Measurements from ENCODE around the gene ABCB10. TPM values are rescaled to one million over a fixed set of nuclear protein-coding genes. Genes with fewer than 3 reads are reported as not detected.
"Not testable (repeated sequence)": the region's sequence is repeated elsewhere in the genome, so short reads cannot be mapped to it uniquely, and the experiment has no call there.

ABCB10 gene
- polyA plus RNA-seq, 1 donor: 13.6 TPM

GRCh38 chr1:229536982-229537381, 21.5 kb downstream of the ABCB10 start:
- no peak for DNase-seq (ENCODE audit: low read depth)

GRCh38 chr1:229535230-229535629, 23.3 kb downstream of the ABCB10 start:
- no peak for DNase-seq (ENCODE audit: low read depth)

DNA sequence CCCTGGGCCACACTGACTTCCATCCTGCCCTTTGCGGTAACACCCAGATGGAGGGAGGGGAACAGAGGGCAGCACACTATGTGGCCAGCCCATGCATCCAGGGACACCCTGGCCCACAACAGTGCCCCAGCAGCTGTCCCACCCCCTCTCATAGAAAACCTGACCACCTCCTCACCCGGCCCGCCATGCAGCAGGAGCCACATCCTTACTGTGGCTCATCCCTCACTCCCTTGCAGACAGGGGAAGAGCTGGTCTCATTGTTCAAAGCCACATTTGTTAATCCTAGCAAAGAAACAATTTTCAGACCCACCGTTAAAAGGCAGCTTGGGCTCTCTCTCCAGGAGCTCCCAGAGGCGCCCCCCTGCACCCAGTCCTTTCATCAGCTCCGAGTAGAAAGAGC, 27.2 kb downstream of the ABCB10 start:
- no peak for DNase-seq (ENCODE audit: low read depth)

DNA sequence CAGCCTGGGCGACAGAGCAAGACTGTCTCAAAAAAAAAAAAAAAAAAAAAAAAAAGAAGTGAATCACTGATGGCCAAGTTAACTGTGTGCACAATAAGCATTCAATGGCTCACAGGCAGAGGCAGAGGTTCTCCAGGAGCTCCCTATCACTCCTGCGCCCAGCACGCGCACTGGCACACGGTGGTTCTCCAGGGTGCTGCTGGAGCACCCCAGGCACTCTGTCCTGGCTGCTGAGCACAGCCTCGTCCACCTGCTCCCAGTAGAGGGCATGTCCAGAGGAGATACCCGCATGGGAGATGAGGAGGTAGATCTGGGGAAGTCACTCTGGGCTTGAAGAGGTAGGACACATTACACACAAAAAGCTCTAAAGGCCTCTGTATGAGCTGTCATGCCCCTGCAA, 28.9 kb downstream of the ABCB10 start:
- no peak for DNase-seq (ENCODE audit: low read depth)

- DNase-seq (ENCODE audit: low read depth): no peak
Observed at GRCh38 chr1:229526695-229527094, 31.8 kb downstream of the ABCB10 start.

- DNase-seq (ENCODE audit: low read depth): no peak
Observed at GRCh38 chr1:229523052-229523451, 35.5 kb downstream of the ABCB10 start.

DNA sequence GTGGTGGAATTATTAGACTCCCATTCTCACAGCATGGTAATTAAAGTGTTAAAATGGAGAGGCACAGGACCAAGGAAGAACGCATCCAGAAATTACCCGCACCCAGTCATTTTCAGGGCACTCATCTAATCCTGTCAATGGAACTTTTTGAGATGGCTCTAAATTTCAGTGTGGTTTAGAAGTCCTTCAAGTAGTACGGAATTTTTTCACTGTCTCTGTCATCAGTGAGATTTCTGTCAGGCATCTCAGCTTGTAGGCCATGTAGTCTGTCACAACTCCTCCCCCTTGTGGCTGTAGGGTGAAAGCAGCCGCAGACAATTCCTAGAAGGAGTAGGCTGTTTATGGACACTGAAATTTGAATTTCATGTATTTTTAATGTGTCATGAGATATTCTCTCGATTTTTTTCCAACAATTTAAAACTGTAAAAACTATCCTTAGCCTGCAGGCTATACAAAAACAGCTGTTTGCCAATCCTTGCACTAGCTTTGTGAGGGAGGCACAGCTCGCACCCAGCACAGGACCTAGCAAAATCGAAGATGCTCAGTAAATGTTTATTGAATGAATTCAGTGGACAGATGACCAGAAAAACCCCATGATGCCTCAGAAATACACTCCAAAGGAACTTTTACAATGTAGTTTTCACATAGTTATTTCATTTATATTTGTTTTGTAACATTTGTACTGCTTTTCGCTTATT, 43.8 kb downstream of the ABCB10 start:
- DNase-seq (ENCODE audit: low read depth): no peak

DNA sequence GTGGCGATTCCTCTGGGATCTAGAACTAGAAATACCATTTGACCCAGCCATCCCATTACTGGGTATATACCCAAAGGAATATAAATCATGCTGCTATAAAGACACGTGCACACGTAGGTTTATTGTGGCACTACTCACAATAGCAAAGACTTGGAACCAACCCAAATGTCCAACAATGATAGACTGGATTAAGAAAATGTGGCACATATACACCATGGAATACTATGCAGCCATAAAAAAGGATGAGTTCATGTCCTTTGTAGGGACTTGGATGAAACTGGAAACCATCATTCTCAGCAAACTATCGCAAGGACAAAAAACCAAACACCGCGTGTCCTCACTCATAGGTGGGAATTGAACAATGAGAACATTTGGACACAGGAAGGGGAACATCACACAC, 46.9 kb downstream of the ABCB10 start:
- DNase-seq (ENCODE audit: low read depth): not testable (repeated sequence)

- not testable (repeated sequence) for DNase-seq (ENCODE audit: low read depth)
Observed at GRCh38 chr1:229511201-229511600, 47.3 kb downstream of the ABCB10 start.

DNA sequence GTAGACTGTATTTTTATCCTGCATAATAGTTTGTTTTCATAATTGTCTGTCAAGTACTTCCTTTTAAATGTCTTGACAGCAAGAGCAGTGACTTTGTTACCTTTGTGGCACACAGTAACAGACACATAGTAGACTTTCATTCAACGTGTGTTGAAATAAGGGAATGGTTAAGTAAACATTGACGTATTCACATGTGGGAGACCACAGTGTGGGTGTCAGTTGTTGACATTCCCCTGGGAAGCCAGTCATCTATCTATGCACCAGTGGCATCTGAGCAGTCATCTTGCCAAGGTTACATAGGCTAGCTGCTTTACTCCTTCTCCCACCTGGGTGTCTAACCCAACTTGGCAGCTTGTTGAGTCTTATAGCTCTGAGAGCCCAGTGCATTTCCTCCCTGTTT, 48.9 kb downstream of the ABCB10 start:
- DNase-seq (ENCODE audit: low read depth): no peak

DNA sequence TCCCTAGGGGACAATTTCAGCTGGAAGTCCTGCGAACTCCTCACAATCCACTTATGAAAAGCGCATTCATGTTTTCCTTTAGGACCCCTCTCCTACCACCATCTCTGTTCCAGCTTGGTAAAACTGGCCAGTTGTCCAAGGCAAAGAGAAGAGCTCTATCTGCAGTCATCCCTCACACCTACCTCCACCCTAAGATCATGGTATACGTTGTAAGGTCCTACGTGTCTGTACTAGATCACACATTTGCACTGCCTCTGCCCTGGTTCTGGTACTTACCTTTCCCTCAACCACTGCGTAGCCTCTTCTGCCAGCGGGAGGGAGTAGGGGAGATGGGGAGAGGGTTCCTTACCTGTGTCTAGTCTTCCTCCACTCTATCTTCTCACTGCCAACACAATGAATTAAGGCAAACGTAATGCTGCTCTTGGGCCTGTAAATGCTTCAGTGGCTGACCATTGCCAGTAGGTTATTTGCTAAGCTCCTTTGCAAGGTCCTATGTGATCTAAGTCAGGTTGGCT, 49.6 kb downstream of the ABCB10 start:
- no peak for DNase-seq (ENCODE audit: low read depth)

GRCh38 chr1:229507951-229508822, 50.3 kb downstream of the ABCB10 start, which contains the start of gene NUP133:
TSS of gene NUP133 (minus strand) at chr1:229508341. CDS start at chr1:229508249, 92 bp downstream.
- DNase-seq (ENCODE audit: low read depth): peak; percentile 96

- DNase-seq (ENCODE audit: low read depth): no peak
Observed at GRCh38 chr1:229507502-229507901, 51.0 kb downstream of the ABCB10 start.

GRCh38 chr1:229506633-229507032, 51.9 kb downstream of the ABCB10 start:
- DNase-seq (ENCODE audit: low read depth): no peak

DNA sequence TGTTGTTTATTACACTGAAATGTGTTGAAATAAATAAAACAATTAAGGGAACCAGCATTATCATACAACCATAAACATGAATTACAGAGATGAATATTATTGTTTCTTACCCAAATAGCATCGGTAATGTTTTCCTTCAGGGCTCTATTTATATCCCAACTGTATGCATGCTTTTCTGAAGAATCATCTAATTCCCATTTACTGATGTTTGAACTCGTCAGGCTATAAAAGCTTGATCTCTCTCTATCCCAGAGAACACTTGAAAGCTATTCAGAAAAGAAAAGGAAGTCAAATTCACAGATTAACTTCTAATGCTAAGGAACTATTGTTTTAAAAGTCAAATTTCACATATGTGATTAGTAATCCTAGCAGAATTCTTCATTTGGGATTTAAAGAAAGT, 62.7 kb downstream of the ABCB10 start:
- DNase-seq (ENCODE audit: low read depth): no peak

DNA sequence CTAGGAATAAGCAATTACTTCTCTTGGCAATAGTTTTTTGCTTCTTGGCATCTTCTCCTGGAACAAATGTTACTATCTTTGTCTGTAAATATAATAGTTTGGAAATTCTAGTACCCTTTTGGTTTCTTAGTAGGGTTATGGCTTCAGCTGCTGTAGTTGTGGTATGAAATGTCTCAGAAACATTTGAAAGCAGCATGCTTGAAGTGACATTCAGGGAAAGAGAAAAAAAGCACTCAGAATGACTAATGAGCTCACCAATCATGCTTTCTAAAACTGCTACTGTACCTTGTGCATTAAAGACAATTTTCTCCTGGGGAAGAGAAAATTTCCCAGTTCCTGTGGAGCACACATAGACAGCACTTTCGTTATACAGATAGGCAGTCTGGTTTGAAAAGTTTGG, 71.3 kb downstream of the ABCB10 start:
- DNase-seq (ENCODE audit: low read depth): no peak

DNA sequence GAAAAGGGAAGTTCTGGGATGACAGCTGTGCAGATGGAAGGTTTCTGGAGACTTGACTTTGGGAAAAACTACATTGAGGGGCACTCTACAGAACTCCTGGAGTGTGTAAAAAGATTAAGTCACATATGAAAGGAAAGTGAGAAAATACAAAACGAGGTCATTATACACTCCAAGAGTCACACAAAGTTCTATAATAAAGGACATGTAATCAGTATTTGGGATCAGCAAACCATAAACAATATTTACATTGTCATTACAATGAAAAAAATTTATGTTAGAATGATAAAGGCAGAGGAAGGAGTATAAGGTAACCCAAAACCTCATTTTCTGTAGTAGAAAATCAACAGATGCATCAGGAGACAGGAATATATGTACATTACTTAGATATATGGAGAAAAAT, 73.2 kb downstream of the ABCB10 start:
- DNase-seq (ENCODE audit: low read depth): no peak

DNA sequence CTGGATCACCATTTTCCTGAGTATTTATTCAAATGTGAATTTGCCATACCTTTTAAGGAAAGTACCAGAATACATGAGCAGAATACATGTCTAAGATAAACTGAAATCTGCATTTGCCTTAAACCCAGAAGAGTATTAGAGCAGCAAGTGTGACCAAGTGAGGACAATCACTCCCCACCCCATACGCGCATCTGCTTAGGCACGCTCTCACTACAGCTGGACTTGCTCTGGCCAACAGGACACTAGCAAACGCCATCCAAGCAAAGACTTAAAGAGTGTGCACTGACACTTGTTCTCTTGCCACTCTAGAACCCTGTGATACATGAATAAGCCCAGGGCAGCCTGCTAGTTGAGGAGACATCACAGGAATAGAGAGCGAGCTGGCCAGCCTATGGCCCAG, 76.0 kb downstream of the ABCB10 start:
- DNase-seq (ENCODE audit: low read depth): no peak

GRCh38 chr1:229480495-229480894, 78.0 kb downstream of the ABCB10 start:
- DNase-seq (ENCODE audit: low read depth): no peak

- no peak for DNase-seq (ENCODE audit: low read depth)
Observed at GRCh38 chr1:229479660-229480399, 78.7 kb downstream of the ABCB10 start.

GRCh38 chr1:229478852-229479251, 79.7 kb downstream of the ABCB10 start:
- DNase-seq (ENCODE audit: low read depth): no peak

DNA sequence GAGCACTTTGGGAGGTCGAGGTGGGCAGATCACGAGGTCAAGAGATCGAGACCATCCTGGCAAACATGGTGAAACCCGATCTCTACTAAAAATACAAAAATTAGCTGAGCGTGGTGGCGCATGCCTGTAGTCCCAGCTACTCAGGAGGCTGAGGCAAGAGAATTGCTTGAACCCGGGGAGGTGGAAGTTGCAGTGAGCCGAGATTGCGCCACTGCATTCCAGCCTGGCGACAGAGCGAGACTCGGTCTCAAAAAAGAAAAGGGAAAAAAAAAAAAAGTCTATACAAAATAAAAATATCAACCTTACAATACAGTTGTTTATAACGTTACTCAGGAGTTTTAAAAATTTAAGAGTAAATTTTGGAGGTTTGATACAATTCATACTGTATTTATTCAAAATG, 82.6 kb downstream of the ABCB10 start:
- DNase-seq (ENCODE audit: low read depth): not testable (repeated sequence)
